Fibroblast of lung (primary cell): ENCODE data around the gene TMEM154.

Source experiments
- EZH2 ChIP-seq: IDR thresholded peaks from 2 replicates; pipeline ENCODE4 v1.5.1; 2012; ENCODE audit warnings: low read length, control low read depth, mild to moderate bottlenecking; ENCODE audit errors: missing control alignments
- TF ChIP-seq, protein P1 (sequence below), 2 donors: IDR thresholded peaks in 1 of 2; conservative IDR thresholded peaks in 1 of 2; 1 replicate in 1 of 2; 2 replicates in 1 of 2; pipeline ENCODE4 v1.5.1; 2011 to 2012; ENCODE audit warnings: low read length in 2 of 2, control low read depth in 1 of 2, inconsistent platforms in 1 of 2, low read depth in 1 of 2, mild to moderate bottlenecking in 1 of 2

GRCh38 chr4:152719291-152719690 is 39.5 kb upstream of the TMEM154 start:
- TF ChIP-seq, protein P1, sequence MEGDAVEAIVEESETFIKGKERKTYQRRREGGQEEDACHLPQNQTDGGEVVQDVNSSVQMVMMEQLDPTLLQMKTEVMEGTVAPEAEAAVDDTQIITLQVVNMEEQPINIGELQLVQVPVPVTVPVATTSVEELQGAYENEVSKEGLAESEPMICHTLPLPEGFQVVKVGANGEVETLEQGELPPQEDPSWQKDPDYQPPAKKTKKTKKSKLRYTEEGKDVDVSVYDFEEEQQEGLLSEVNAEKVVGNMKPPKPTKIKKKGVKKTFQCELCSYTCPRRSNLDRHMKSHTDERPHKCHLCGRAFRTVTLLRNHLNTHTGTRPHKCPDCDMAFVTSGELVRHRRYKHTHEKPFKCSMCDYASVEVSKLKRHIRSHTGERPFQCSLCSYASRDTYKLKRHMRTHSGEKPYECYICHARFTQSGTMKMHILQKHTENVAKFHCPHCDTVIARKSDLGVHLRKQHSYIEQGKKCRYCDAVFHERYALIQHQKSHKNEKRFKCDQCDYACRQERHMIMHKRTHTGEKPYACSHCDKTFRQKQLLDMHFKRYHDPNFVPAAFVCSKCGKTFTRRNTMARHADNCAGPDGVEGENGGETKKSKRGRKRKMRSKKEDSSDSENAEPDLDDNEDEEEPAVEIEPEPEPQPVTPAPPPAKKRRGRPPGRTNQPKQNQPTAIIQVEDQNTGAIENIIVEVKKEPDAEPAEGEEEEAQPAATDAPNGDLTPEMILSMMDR (conservative IDR thresholded peaks at IDR 0.05 in 1 of 2, IDR thresholded peaks at IDR 0.05 in 1 of 2; ENCODE audit: low read depth in 1 of 2, low read length in 2 of 2), result no peak
- no peak for TF ChIP-seq EZH2
